Osteocyte (in vitro differentiated cells): ENCODE data around the gene GGT5. TPM values are rescaled to one million over a fixed set of nuclear protein-coding genes. Genes with fewer than 3 reads are reported as not detected.

Source experiments
- DNase-seq: peaks from one replicate; pipeline ENCODE4 v3.0.0; 2021; ENCODE audit warnings: mixed read lengths; ENCODE audit not compliant: unreplicated experiment; ENCODE audit errors: extremely low spot score
- H3K27ac Mint-ChIP-seq: one replicate; pipeline ENCODE4 v1.8.0; 2021; ENCODE audit warnings: mild to moderate bottlenecking, mixed read lengths; ENCODE audit not compliant: unreplicated experiment
- H3K27me3 Mint-ChIP-seq: one replicate; pipeline ENCODE4 v1.8.0; 2021; ENCODE audit warnings: mixed read lengths; ENCODE audit not compliant: unreplicated experiment
- H3K36me3 Mint-ChIP-seq: one replicate; pipeline ENCODE4 v1.8.0; 2021; ENCODE audit warnings: mixed read lengths; ENCODE audit not compliant: unreplicated experiment
- H3K4me1 Mint-ChIP-seq: one replicate; pipeline ENCODE4 v1.8.0; 2021; ENCODE audit warnings: mixed read lengths; ENCODE audit not compliant: unreplicated experiment
- H3K4me3 Mint-ChIP-seq: one replicate; pipeline ENCODE4 v1.8.0; 2021; ENCODE audit warnings: mild to moderate bottlenecking, moderate library complexity, mixed read lengths; ENCODE audit not compliant: unreplicated experiment
- H3K9me3 Mint-ChIP-seq: one replicate; pipeline ENCODE4 v1.8.0; 2021; ENCODE audit warnings: mixed read lengths; ENCODE audit not compliant: unreplicated experiment
- total RNA-seq: library from RNA; stranded (reverse); gene quantifications from 2 replicates; pipeline ENCODE4 v1.2.1, GENCODE V29; 2021
- TF ChIP-seq, protein P1 (sequence below): fragments of 200-600 bp; sonication (generic); IDR thresholded peaks from 2 replicates; pipeline ENCODE4 v1.5.0; 2021; ENCODE audit warnings: antibody characterized with exemption, mild to moderate bottlenecking, moderate library complexity

GGT5 gene
- total RNA-seq, 1 donor from 2014 or later: 136 TPM

DNA sequence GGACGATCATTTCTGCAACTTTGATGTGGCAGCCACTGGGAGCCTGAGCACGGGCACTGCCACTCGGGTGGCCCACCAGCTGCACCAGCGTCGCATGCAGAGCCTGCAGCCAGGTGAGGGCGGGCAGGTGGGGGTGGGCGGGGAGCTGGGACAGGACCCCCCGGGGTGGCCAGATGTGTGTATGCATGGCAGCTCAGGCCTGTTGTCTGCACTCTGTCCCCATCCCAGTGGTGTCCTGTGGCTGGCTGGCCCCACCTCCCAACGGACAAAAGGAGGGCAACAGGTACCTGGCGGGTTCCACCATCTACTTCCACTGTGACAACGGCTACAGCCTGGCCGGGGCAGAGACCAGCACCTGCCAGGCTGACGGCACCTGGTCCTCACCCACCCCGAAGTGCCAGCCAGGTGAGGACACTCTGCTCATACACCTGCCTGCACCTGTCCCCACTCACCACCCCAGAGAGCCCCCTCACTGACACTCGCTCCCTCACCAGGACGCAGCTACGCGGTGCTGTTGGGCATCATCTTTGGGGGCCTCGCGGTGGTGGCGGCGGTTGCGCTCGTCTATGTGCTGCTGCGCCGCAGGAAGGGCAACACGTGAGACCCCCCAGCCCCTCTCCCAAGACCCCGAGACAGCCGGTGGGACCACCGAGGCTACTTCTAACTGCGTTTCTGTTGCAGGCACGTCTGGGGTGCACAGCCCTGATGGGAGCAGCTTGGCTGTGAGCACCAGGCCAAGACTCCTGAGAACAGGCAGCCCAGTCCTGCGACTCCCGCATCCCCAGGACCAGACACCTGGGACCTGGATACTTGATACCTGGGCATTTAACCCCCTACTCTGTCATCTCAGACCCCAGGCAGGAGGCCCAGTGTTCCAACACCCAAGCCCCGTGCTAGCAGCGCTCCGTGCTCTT is 56.9 kb downstream of the GGT5 start:
- no peaks in the 10 kb centered on the region for H3K36me3 Mint-ChIP-seq
- TF ChIP-seq, protein P1, sequence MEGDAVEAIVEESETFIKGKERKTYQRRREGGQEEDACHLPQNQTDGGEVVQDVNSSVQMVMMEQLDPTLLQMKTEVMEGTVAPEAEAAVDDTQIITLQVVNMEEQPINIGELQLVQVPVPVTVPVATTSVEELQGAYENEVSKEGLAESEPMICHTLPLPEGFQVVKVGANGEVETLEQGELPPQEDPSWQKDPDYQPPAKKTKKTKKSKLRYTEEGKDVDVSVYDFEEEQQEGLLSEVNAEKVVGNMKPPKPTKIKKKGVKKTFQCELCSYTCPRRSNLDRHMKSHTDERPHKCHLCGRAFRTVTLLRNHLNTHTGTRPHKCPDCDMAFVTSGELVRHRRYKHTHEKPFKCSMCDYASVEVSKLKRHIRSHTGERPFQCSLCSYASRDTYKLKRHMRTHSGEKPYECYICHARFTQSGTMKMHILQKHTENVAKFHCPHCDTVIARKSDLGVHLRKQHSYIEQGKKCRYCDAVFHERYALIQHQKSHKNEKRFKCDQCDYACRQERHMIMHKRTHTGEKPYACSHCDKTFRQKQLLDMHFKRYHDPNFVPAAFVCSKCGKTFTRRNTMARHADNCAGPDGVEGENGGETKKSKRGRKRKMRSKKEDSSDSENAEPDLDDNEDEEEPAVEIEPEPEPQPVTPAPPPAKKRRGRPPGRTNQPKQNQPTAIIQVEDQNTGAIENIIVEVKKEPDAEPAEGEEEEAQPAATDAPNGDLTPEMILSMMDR: no peak
- H3K9me3 Mint-ChIP-seq: no peaks in the 10 kb centered on the region
- no peaks in the 10 kb centered on the region for H3K27me3 Mint-ChIP-seq
- no peak overlapping the region for H3K4me3 Mint-ChIP-seq
- H3K4me1 Mint-ChIP-seq: peaks cover 27% of the 10 kb centered on the region
- DNase-seq: peak; percentile 82
- H3K27ac Mint-ChIP-seq: no peak overlapping the region

DNA sequence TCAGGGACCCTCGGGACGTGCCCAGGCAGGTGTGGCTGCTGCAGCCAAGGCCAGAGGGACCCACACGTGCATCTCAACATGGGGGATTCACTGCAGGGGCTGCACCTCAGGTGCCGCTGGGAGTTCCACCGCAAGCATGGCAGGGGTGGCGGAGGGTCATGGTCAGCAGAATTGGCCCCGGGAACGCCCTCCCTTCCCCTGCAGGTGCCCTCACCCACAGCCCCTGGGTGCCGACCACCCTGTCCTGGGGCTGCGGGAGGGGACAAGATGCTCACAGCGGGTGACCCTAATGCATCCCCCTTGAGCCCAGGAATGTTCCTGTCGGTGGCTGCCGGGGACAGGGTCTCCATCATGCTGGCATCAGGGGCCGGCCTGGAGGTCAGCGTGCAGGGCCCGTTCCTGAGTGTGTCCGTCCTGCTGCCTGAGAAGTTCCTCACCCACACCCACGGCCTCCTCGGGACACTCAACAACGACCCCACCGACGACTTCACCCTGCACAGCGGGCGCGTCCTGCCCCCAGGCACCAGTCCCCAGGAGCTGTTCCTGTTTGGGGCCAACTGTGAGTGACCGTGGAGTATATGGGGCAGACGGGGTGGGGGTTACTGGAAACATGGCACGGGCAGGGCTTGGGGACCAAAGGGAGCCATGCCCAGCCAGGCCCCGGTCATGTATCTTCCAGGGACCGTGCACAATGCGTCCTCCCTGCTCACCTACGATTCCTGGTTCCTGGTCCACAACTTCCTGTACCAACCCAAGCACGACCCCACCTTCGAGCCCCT is 57.8 kb downstream of the GGT5 start:
- Mint-ChIP-seq H3K9me3 (no peaks in the 10 kb centered on the region), H3K27ac (no peak overlapping the region), H3K27me3 (no peaks in the 10 kb centered on the region), H3K36me3 (no peaks in the 10 kb centered on the region), H3K4me1 (peaks cover 30% of the 10 kb centered on the region), H3K4me3 (no peak overlapping the region)
- DNase-seq: peak; percentile 82
- TF ChIP-seq, protein P1: no peak

DNA sequence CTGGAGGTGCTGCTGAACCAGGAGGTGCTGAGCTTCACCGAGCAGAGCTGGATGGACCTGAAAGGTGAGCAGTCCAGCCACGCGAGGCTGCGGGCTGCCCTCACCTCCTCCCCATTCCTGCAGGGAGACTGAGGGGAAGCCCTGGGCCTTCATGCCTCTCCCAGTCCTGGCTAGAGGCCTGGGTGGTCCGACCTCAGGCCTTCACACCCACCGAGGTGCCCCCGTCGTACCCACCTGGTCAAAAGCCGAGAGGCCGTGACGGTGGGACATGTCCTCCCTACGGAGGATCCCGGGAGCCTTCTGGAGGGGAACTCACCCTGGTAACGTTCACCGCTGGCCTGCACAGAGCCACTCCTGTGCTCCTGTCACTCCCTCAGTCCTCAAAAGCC is 58.5 kb downstream of the GGT5 start:
- TF ChIP-seq, protein P1: no peak
- peak; percentile 82 for DNase-seq
- H3K4me3 Mint-ChIP-seq: no peak overlapping the region
- H3K27ac Mint-ChIP-seq: no peak overlapping the region
- no peaks in the 10 kb centered on the region for H3K27me3 Mint-ChIP-seq
- peaks cover 26% of the 10 kb centered on the region for H3K4me1 Mint-ChIP-seq
- no peaks in the 10 kb centered on the region for H3K9me3 Mint-ChIP-seq
- H3K36me3 Mint-ChIP-seq: no peaks in the 10 kb centered on the region

DNA sequence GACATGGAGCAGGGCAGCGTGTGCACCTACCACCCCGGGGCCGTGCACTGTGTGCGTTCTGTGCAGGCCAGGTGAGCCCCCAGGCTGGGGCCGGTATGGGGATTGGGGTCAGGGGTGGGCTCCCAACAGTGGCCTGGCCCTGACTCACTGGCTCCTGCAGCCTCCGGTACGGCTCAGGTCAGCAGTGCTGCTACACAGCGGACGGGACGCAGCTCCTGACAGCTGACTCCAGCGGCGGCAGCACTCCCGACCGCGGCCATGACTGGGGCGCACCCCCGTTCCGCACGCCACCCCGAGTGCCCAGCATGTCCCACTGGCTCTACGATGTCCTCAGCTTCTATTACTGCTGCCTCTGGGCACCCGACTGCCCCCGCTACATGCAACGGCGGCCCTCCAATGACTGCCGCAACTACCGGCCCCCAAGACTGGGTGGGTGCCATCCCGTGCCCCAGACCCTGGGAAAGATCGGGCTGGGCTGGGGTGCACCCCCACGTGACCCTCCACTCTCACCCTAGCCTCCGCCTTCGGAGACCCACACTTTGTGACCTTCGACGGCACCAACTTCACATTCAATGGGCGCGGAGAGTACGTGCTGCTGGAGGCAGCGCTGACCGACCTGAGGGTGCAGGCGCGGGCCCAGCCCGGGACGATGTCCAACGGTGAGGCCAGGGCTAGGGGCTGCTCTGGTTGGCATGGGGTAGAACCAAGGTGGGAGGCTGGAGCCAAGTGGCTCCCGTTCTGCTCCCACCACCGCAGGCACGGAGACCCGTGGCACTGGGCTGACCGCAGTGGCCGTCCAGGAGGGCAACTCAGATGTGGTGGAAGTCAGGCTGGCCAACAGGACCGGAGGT is 59.2 kb downstream of the GGT5 start:
- H3K4me1 Mint-ChIP-seq: peaks cover 23% of the 10 kb centered on the region
- no peak overlapping the region for H3K27ac Mint-ChIP-seq
- TF ChIP-seq, protein P1: no peak
- peak; percentile 82 for DNase-seq
- no peaks in the 10 kb centered on the region for H3K36me3 Mint-ChIP-seq
- H3K27me3 Mint-ChIP-seq: no peaks in the 10 kb centered on the region
- H3K4me3 Mint-ChIP-seq: no peak overlapping the region
- no peaks in the 10 kb centered on the region for H3K9me3 Mint-ChIP-seq
